ENCODE data around the gene SNX18. TPM values are rescaled to one million over a fixed set of nuclear protein-coding genes. Genes with fewer than 3 reads are reported as not detected.

SNX18 gene
- total and polyA plus RNA-seq, 2 of the 8 experiments (the other 6 are each of a cell fraction or from before 2014, with no cell fraction given): 5.8 to 17.7 TPM

DNA sequence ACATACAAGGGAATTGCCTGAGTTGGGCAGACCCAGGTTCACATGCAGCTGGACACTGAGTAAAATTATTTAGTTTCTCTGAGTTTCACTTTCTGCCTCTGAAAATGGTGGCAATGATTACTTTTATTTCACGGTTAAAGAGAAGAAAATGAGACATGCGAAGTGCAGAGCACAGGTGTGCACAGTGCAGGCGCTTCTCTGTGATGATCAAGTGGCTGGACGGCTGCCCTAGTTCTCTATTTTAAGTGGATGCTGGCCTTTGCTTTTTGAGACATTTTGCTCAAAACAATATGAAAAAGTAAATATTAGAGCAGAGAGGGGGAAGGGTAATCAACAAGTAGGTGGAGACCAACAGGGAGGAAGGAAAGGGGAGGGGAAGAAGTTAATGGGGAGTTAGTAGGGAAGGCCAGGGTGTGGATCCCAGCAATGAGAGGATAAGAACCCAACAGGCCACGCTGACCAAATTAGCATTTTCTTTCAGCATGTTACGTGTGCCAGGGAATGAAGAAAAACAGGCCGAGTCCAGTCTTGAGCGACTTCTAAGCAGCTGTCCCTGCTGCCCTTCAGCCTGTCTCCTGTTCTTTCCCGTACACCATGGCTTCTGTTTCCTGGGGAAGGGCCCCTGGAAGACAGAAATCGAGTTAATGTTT is 16.1 kb downstream of the SNX18 start (continued):
- TF ChIP-seq EZH2 (IDR thresholded peaks at IDR 0.05; ENCODE audit: low read depth, low read length, severe bottlenecking): no peak

Measured in H1 (cell line).